HTR-8/SVneo (cell line): Measurements from ENCODE around the gene MAPK1IP1L.

Experiments used
- DNase-seq: peaks from one replicate; pipeline ENCODE4 v3.0.0; 2011; ENCODE audit warnings: low spot score, mixed read lengths; ENCODE audit not compliant: insufficient read length
- FAIRE-seq: peaks from 2 replicates; lab custom pipeline; 2011; peaks lifted over from hg19 to GRCh38; lab: Jason Lieb, UNC

MAPK1IP1L gene

GRCh38 chr14:55117803-55118441 is 66.5 kb downstream of the MAPK1IP1L start:
- DNase-seq (no peak), FAIRE-seq (no peak)

- FAIRE-seq = no peak
- DNase-seq = no peak
These were observed 67.3 kb downstream of the MAPK1IP1L start for GRCh38 chr14:55118761-55119160.
